A673 (cell line): ENCODE results near the gene ZNF587. TPM values are rescaled to one million over a fixed set of nuclear protein-coding genes. Genes with fewer than 3 reads are reported as not detected.
A peak's percentile ranks its signal among the peaks of the same experiment; 100 is the strongest.
"Not testable (repeated sequence)": the region's sequence is repeated elsewhere in the genome, so short reads cannot be mapped to it uniquely, and the experiment has no call there.

ENCODE experiments used
- BruUV-seq: library from RNA; stranded (reverse); fragments of 400-500 nt; replicated peaks from 2 replicates; lab custom pipeline; 2021; lab: Mats Ljungman, UMichigan
- CTCF ChIA-PET: fragments of 300-600 bp; sonication (Branson Sonifier 250); formaldehyde crosslinking; loops from one replicate; lab custom pipeline; 2022; ENCODE audit warnings: antibody characterized with exemption; lab: Charles Lee
- POLR2A ChIA-PET: fragments of 300-600 bp; sonication (Branson Sonifier 250); formaldehyde crosslinking; loops from one replicate; lab custom pipeline; 2022; ENCODE audit warnings: antibody characterized with exemption; ENCODE audit not compliant: low non-redundant PET; lab: Charles Lee
- DNase-seq: peaks from one replicate; pipeline ENCODE4 v3.0.0-alpha.2; 2015; ENCODE audit warnings: low spot score
- H3K27ac ChIP-seq: fragments of 200-600 bp; sonication (generic); 2 replicates; pipeline ENCODE4 v1.5.1; 2016; ENCODE audit warnings: mixed run types, low read depth, mild to moderate bottlenecking, mixed read lengths, antibody characterized with exemption, low read length; ENCODE audit not compliant: poor library complexity, severe bottlenecking
- H3K27me3 ChIP-seq: fragments of 200-600 bp; sonication (generic); replicated peaks from 2 replicates; pipeline ENCODE4 v1.6.1; 2017; ENCODE audit warnings: mixed run types, low read depth, mild to moderate bottlenecking, mixed read lengths, antibody characterized with exemption, low read length; ENCODE audit not compliant: insufficient read depth, poor library complexity
- H3K36me3 ChIP-seq: fragments of 200-600 bp; sonication (generic); 2 replicates; pipeline ENCODE4 v1.6.1; 2016; ENCODE audit warnings: mixed run types, mild to moderate bottlenecking, mixed read lengths, antibody characterized with exemption, low read length; ENCODE audit not compliant: insufficient read depth, poor library complexity, severe bottlenecking
- H3K4me1 ChIP-seq: fragments of 200-600 bp; sonication (generic); 2 replicates; pipeline ENCODE4 v1.6.1; 2017; ENCODE audit warnings: mixed run types, mild to moderate bottlenecking, mixed read lengths, antibody characterized with exemption, low read length; ENCODE audit not compliant: insufficient read depth, poor library complexity, severe bottlenecking
- H3K4me3 ChIP-seq: fragments of 200-600 bp; sonication (generic); 2 replicates; pipeline ENCODE4 v1.5.1; 2016; ENCODE audit warnings: low read depth, mixed run types, mild to moderate bottlenecking, mixed read lengths, low read length; ENCODE audit not compliant: poor library complexity, severe bottlenecking
- H3K9me3 ChIP-seq: fragments of 200-600 bp; sonication (generic); 2 replicates; pipeline ENCODE4 v1.6.1; 2016; ENCODE audit warnings: mixed run types, low read depth, mild to moderate bottlenecking, mixed read lengths, antibody characterized with exemption, low read length; ENCODE audit not compliant: poor library complexity, severe bottlenecking
- EZH2 ChIP-seq: fragments of 200-600 bp; sonication (generic); IDR thresholded peaks from 2 replicates; pipeline ENCODE4 v1.6.1; 2017; ENCODE audit warnings: borderline replicate concordance, low read depth, mild to moderate bottlenecking, mixed read lengths, antibody characterized with exemption, low read length; ENCODE audit not compliant: poor library complexity, severe bottlenecking
- intact Hi-C: fragments of 100-400 bp; cut with micrococcal nuclease; formaldehyde crosslinking; loops from one replicate; pipeline ENCODE4 v1.10.0; 2022; ENCODE audit not compliant: unreplicated experiment
- total RNA-seq: library from RNA; stranded (reverse); gene quantifications from 2 replicates; pipeline ENCODE4 v1.2.3, GENCODE V29; 2021
- TF ChIP-seq, protein P1 (sequence below): fragments of 300-800, 200-600 bp; sonication (generic); conservative IDR thresholded peaks from 2 replicates; pipeline ENCODE4 v1.5.1; 2017; ENCODE audit warnings: low read depth, mild to moderate bottlenecking, antibody characterized with exemption, low read length, moderate library complexity, mixed read lengths

The ZNF587 gene
- total RNA-seq, 1 experiment from 2014 or later: 43.2 TPM

DNA sequence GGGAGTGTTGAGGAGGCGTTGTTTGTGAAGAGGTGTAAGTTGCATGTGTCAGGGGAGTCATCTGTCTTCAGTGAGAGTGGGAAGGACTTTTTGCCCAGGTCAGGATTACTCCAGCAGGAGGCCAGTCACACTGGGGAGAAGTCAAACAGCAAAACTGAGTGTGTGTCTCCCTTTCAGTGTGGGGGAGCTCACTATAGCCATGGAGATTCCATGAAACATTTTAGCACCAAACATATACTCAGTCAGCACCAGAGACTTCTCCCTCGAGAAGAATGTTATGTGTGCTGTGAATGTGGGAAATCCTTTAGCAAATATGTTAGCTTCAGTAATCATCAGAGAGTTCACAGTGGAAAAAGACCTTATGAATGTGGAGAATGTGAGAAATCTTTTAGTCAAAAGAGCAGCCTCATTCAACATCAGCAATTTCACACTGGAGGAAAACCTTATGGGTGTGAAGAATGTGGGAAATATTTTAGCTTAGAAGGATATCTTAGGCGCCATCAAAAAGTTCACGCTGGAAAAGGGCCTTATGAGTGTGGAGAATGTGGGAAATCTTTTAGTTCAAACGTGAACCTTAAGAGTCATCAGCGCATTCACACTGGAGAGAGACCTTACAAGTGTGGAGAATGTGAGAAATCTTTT is 8.4 kb upstream of the ZNF587 start:
- DNase-seq: no peak
- ChIA-PET CTCF (no interaction called here), POLR2A (no interaction called here)
- H3K27me3 ChIP-seq: no peaks in the 10 kb centered on the region
- no peak overlapping the region for H3K4me3 ChIP-seq
- H3K9me3 ChIP-seq: no peaks in the 10 kb centered on the region
- intact Hi-C loops: no loop called here
- H3K27ac ChIP-seq: no peak overlapping the region
- no TSS peak for BruUV-seq
- H3K4me1 ChIP-seq: no peaks in the 10 kb centered on the region
- no peak for TF ChIP-seq EZH2
- TF ChIP-seq, protein P1, sequence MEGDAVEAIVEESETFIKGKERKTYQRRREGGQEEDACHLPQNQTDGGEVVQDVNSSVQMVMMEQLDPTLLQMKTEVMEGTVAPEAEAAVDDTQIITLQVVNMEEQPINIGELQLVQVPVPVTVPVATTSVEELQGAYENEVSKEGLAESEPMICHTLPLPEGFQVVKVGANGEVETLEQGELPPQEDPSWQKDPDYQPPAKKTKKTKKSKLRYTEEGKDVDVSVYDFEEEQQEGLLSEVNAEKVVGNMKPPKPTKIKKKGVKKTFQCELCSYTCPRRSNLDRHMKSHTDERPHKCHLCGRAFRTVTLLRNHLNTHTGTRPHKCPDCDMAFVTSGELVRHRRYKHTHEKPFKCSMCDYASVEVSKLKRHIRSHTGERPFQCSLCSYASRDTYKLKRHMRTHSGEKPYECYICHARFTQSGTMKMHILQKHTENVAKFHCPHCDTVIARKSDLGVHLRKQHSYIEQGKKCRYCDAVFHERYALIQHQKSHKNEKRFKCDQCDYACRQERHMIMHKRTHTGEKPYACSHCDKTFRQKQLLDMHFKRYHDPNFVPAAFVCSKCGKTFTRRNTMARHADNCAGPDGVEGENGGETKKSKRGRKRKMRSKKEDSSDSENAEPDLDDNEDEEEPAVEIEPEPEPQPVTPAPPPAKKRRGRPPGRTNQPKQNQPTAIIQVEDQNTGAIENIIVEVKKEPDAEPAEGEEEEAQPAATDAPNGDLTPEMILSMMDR: no peak
- peaks cover 7% of the 10 kb centered on the region for H3K36me3 ChIP-seq

DNA sequence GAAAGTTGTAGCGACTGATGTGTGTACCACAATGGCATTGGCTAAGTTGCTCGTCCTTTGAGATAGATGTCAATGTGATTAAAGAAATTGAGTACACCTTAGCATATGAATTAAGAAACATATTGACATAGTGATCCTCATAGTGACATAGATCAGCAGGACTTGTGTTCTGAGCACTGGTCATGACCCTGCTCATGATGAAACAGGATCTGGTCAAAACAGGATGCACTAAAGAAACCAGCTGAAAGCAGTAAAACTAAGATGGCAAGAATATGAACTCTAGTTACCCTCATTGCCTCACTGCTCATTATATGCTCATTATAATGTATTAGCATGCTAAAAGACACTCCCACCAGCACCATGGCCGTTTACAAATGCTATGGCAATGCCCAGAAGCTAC is 2.5 kb upstream of the ZNF587 start:
- BruUV-seq, H3K27me3 ChIP-seq, H3K4me3 ChIP-seq, H3K4me1 ChIP-seq, CTCF ChIA-PET, DNase-seq, POLR2A ChIA-PET, intact Hi-C loops, H3K36me3 ChIP-seq, H3K9me3 ChIP-seq, H3K27ac ChIP-seq: not testable (repeated sequence)

DNA sequence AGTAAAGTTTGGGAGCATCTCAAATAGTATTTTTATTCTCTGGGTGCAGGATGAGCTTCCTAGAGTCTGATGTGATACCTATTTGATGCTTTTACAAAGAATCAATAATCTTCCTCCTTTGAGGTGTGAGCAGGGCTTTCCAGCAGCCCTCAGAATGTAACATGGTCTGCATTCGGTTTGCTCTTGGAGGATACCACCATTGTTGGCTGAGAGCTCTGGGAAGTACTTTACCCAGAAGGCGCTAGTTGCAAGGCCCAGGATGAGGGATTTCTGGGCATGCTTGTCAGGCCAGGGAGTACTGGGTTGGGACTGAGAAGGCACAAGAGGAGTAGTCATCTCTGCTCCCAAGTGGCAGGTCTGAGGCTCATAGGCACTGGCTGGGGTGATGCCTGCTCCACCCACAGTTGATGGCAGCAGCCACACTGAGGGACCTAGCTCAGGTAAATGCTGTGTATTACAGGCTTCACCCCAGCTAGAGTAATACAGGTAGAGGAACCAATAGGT is 445 bp upstream of the ZNF587 start:
- POLR2A ChIA-PET: not testable (repeated sequence)

DNA sequence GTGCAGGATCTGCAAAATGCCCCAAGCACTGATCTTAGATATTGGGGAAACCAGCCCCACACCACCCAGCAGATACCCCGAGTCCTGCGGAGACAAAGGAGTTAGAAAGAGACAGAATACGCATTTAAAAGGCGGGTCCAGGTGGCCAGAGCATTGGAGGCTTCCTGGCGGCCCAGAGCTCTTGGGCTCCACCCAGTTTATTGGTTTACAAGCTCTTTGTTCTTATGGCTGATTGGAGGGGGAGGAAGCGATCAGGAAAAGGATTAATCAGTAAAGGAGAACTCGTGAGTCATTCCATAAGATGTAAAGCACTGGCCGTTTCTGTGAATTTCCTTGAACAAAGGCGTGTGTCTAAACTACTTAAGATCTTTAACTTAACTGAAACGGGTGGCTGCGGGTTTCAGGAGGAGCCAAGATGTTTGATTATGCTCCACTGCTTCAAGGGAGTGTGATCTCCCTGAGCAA is 926 bp downstream of the ZNF587 start:
- CTCF ChIA-PET: no interaction called here
- no peak for TF ChIP-seq EZH2
- TF ChIP-seq, protein P1: no peak

More for the DNA sequence above, 445 bp upstream of the ZNF587 start:
- DNase-seq, CTCF ChIA-PET, H3K27ac ChIP-seq, H3K27me3 ChIP-seq, H3K4me1 ChIP-seq, BruUV-seq, intact Hi-C loops, H3K9me3 ChIP-seq: not testable (repeated sequence)
- Histone ChIP-seq H3K4me3 (peak overlapping the region; percentile 81), H3K36me3 (peaks cover 14% of the 10 kb centered on the region)

DNA sequence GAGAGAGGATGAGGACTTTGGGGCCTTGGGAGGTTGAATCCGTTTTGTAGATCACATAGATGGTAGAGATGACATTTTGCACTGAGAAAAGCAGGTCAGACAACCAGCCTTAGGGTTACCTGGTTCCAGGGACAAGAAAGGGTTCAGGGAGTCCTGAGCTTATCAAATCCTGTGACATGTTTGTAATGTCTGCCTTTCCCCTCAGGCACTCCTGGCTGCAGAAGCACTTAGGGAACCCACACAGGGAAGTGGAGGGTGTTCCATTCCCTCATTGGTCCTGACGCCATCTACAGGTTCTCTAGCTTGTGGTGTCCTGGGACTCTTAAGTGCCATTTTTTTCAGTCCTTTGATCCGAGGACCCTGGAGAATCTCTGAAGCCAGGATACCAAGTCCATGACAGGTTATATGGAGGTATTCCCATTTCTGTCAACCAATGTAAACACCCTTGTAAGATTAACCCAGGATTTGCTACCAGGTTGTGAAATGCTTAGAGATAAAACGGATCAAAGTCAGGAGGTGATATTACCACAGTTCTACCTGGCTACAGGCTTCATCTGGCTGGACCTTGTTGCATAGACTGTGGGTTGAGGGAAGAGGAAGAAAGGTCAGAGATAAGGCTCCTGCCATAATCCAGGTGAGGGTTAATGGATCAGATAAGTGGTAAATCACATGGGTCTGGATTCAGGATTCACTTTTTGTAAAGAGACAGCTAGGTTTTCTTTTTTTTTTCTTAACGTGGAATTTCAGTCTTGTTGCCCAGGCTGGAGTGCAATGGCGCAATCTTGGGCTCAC is 2.3 kb downstream of the ZNF587 start:
- POLR2A ChIA-PET, H3K4me1 ChIP-seq, intact Hi-C loops, BruUV-seq, H3K27me3 ChIP-seq, H3K27ac ChIP-seq, DNase-seq, H3K9me3 ChIP-seq: not testable (repeated sequence)
- Histone ChIP-seq H3K36me3 (peaks cover 25% of the 10 kb centered on the region), H3K4me3 (peak overlapping the region; percentile 81)
- CTCF ChIA-PET: interaction anchor here (0.6 kb wide), 1 partner anchor 22 kb away, joined by 8 read pairs; no protein-coding TSS in a partner anchor

More for the DNA sequence above, 926 bp downstream of the ZNF587 start:
- Histone ChIP-seq H3K9me3 (no peaks in the 10 kb centered on the region), H3K4me1 (no peaks in the 10 kb centered on the region), H3K27ac (peak overlapping the region; percentile 86), H3K27me3 (no peaks in the 10 kb centered on the region), H3K36me3 (peaks cover 21% of the 10 kb centered on the region), H3K4me3 (peak overlapping the region; percentile 81)
- peak; percentile 58 for DNase-seq
- POLR2A ChIA-PET: no interaction called here
- intact Hi-C loops: no loop called here
- no TSS peak for BruUV-seq
